IMR-90 (cell line): ENCODE measurements around the gene EGFR. TPM values are rescaled to one million over a fixed set of nuclear protein-coding genes. Genes with fewer than 3 reads are reported as not detected.

ENCODE experiments used
- ATAC-seq: fragments of 200-7000 bp; cut with Tn5 transposase; 2 replicates; pipeline ENCODE4 v1.9.1; 2020; ENCODE audit warnings: low read depth, mild to moderate bottlenecking, moderate library complexity
- BruUV-seq: library from RNA; stranded (reverse); fragments of 400-500 nt; replicated peaks from 2 replicates; lab custom pipeline; 2021; lab: Mats Ljungman, UMichigan
- CTCF ChIA-PET: fragments of 300-600 bp; formaldehyde crosslinking; extraction: SDS; loops from one replicate; lab custom pipeline; 2021; ENCODE audit warnings: antibody characterized with exemption; lab: Yijun Ruan, JAX
- POLR2A ChIA-PET: fragments of 300-600 bp; sonication (Branson Sonifier 250); formaldehyde crosslinking; loops from one replicate; lab custom pipeline; 2022; ENCODE audit warnings: antibody characterized with exemption; ENCODE audit not compliant: unreplicated experiment; lab: Charles Lee
- DNase-seq: peaks from one replicate; pipeline ENCODE4 v3.0.0; 2013
- H2AFZ ChIP-seq: replicated peaks from 2 replicates; pipeline ENCODE3; 2013; ENCODE audit warnings: low read length, mild to moderate bottlenecking; ENCODE audit not compliant: poor library complexity
- H2AK5ac ChIP-seq: 2 replicates; pipeline ENCODE4 v1.6.1; 2013; ENCODE audit warnings: low read depth, low read length, inconsistent platforms
- H2AK9ac ChIP-seq: replicated peaks from 2 replicates; pipeline ENCODE3; 2013; ENCODE audit warnings: mild to moderate bottlenecking, low read depth, low read length, moderate library complexity; ENCODE audit not compliant: poor library complexity
- H2BK120ac ChIP-seq: 2 replicates; pipeline ENCODE4 v1.6.1; 2013; ENCODE audit warnings: low read depth, low read length, inconsistent platforms
- H2BK15ac ChIP-seq: 3 replicates; pipeline ENCODE4 v1.6.1; 2013; ENCODE audit warnings: low read depth, low read length, inconsistent platforms
- H2BK20ac ChIP-seq: 2 replicates; pipeline ENCODE4 v1.6.1; 2013; ENCODE audit warnings: low read depth, mild to moderate bottlenecking, inconsistent platforms, low read length, moderate library complexity
- H2BK5ac ChIP-seq: 2 replicates; pipeline ENCODE4 v1.6.1; 2013; ENCODE audit warnings: mild to moderate bottlenecking, low read depth, low read length, inconsistent platforms; ENCODE audit not compliant: poor library complexity, severe bottlenecking
- H3K14ac ChIP-seq: replicated peaks from 2 replicates; pipeline ENCODE4 v1.6.1; 2013; ENCODE audit warnings: low read depth, low read length, inconsistent platforms
- H3K18ac ChIP-seq: 2 replicates; pipeline ENCODE4 v1.6.1; 2013; ENCODE audit warnings: low read depth, low read length, control low read depth
- H3K23ac ChIP-seq: 2 replicates; pipeline ENCODE4 v1.6.1; 2013; ENCODE audit warnings: low read depth, low read length, inconsistent platforms
- H3K27ac ChIP-seq: 2 replicates; pipeline ENCODE4 v1.5.1; 2013; ENCODE audit warnings: mild to moderate bottlenecking, control low read depth, low read length; ENCODE audit not compliant: insufficient read depth
- H3K27me3 ChIP-seq: 2 replicates; pipeline ENCODE4 v1.6.1; 2013; ENCODE audit warnings: low read length; ENCODE audit not compliant: control insufficient read depth, insufficient read depth
- H3K36me3 ChIP-seq: 2 replicates; pipeline ENCODE4 v1.6.1; 2013; ENCODE audit warnings: low read length, mixed read lengths; ENCODE audit not compliant: control insufficient read depth, insufficient read depth
- H3K4ac ChIP-seq: 2 replicates; pipeline ENCODE4 v1.6.1; 2013; ENCODE audit warnings: low read depth, low read length, inconsistent platforms
- H3K4me1 ChIP-seq: 2 replicates; pipeline ENCODE4 v1.6.1; 2013; ENCODE audit warnings: low read length, mixed read lengths; ENCODE audit not compliant: control insufficient read depth, insufficient read depth
- H3K4me2 ChIP-seq: 2 replicates; pipeline ENCODE4 v1.6.1; 2013; ENCODE audit warnings: low read depth, mild to moderate bottlenecking, control low read depth, low read length, moderate library complexity
- H3K4me3 ChIP-seq: 2 replicates; pipeline ENCODE4 v1.5.1; 2013; ENCODE audit warnings: low read depth, mild to moderate bottlenecking, control low read depth, low read length, moderate library complexity; ENCODE audit not compliant: insufficient read depth
- H3K56ac ChIP-seq: 2 replicates; pipeline ENCODE4 v1.6.1; 2013; ENCODE audit warnings: low read length, inconsistent platforms; ENCODE audit not compliant: insufficient read depth; ENCODE audit errors: extremely low read depth
- H3K79me1 ChIP-seq, 2 experiments: 2 replicates each; pipeline ENCODE4 v1.6.1; 2013; ENCODE audit warnings: low read length in 2 of 2, inconsistent platforms in 1 of 2, low read depth in 1 of 2
- H3K9ac ChIP-seq: 2 replicates; pipeline ENCODE4 v1.6.1; 2013; ENCODE audit warnings: low read depth, low read length, control low read depth
- H3K9me1 ChIP-seq: 2 replicates; pipeline ENCODE4 v1.6.1; 2013; ENCODE audit warnings: low read length, inconsistent platforms; ENCODE audit not compliant: insufficient read depth
- H3K9me3 ChIP-seq: 2 replicates; pipeline ENCODE4 v1.6.1; 2013; ENCODE audit warnings: low read length; ENCODE audit not compliant: control insufficient read depth, insufficient read depth
- H4K20me1 ChIP-seq: 2 replicates; pipeline ENCODE4 v1.6.1; 2013; ENCODE audit warnings: low read length, inconsistent platforms; ENCODE audit not compliant: insufficient read depth
- H4K5ac ChIP-seq: 2 replicates; pipeline ENCODE4 v1.6.1; 2013; ENCODE audit warnings: mild to moderate bottlenecking, low read depth, low read length, control low read depth
- H4K8ac ChIP-seq, 2 experiments: 2 replicates each; pipeline ENCODE4 v1.6.1; 2013; ENCODE audit warnings: low read depth in 2 of 2, low read length in 2 of 2, control low read depth in 1 of 2, inconsistent platforms in 1 of 2
- H4K91ac ChIP-seq: 2 replicates; pipeline ENCODE4 v1.6.1; 2013; ENCODE audit warnings: low read depth, low read length, inconsistent platforms; ENCODE audit not compliant: insufficient read depth
- FOS ChIP-seq: fragments of 150-350 bp; IDR thresholded peaks from 2 replicates; pipeline ENCODE4 v1.6.1; 2016; ENCODE audit warnings: low read depth, low read length
- MXI1 ChIP-seq: IDR thresholded peaks from 2 replicates; pipeline ENCODE4 v1.6.1; 2012; ENCODE audit warnings: low read depth, mild to moderate bottlenecking, low read length, moderate library complexity, borderline replicate concordance
- NFE2L2 ChIP-seq: fragments of 150-350 bp; IDR thresholded peaks from 2 replicates; pipeline ENCODE4 v1.6.1; 2016; ENCODE audit warnings: low read depth, mild to moderate bottlenecking, low read length
- RCOR1 ChIP-seq: IDR thresholded peaks from 2 replicates; pipeline ENCODE4 v1.6.1; 2012; ENCODE audit warnings: mild to moderate bottlenecking, low read length, improper control_type of control experiment; ENCODE audit not compliant: insufficient replicate concordance
- WGBS, 2 experiments: methylation state at CpG; one replicate each; pipeline versions ENCODE4 v1.1.5 to v1.1.7; 2013; ENCODE audit warnings: missing lambda C conversion rate in 2 of 2; ENCODE audit not compliant: insufficient read length in 1 of 2; ENCODE audit errors: extremely low coverage in 2 of 2; 5-methylcytosine and 5-hydroxymethylcytosine counted together
- dilution Hi-C: fragments of 300-500 bp; cut with HindIII; formaldehyde crosslinking; loops from one replicate; pipeline ENCODE4 v1.14.3; 2018; ENCODE audit warnings: low sequenced_read_pairs; ENCODE audit not compliant: unreplicated experiment
- in situ Hi-C: fragments of 300-500 bp; cut with MboI; formaldehyde crosslinking; loops from 3 replicates; pipeline ENCODE4 v1.14.3; 2019; ENCODE audit warnings: low sequenced_read_pairs, inconsistent platforms, mixed read lengths
- intact Hi-C: fragments of 100-400 bp; cut with micrococcal nuclease; formaldehyde crosslinking; loops from 2 replicates; pipeline ENCODE4 v1.10.0; 2022
- polyA plus RNA-seq, 3 experiments: library from polyadenylated mRNA; depleted of rRNA; stranded (reverse); fragments of >200 nt; gene quantifications; 2 replicates each; pipeline ENCODE4 v1.2.3, GENCODE V29; 2012; ENCODE audit warnings: low replicate concordance in 1 of 3
- total RNA-seq: library from RNA; depleted of rRNA; stranded (reverse); fragments of >200 nt; gene quantifications from 2 replicates; pipeline ENCODE4 v1.2.3, GENCODE V29; 2012

Gene EGFR
- total and polyA plus RNA-seq, 2 of the 4 experiments (the other 2 are of a cell fraction), result 36.9 to 60.4 TPM

GRCh38 chr7:55224111-55224510 lies 205.3 kb downstream of the EGFR start:
- H3K18ac ChIP-seq, result no peak overlapping the region
- H4K5ac ChIP-seq, result no peak overlapping the region
- H3K79me1 ChIP-seq, result no peaks in the 10 kb centered on the region
- no peaks in the 10 kb centered on the region for H3K4me1 ChIP-seq
- no peak overlapping the region for H3K27ac ChIP-seq
- POLR2A ChIA-PET, result no interaction called here
- no peaks in the 10 kb centered on the region for H3K36me3 ChIP-seq
- H2BK120ac ChIP-seq, result no peak overlapping the region
- no peak overlapping the region for H2BK15ac ChIP-seq
- H3K56ac ChIP-seq, result no peak overlapping the region
- no peak overlapping the region for H3K4ac ChIP-seq
- H3K27me3 ChIP-seq, result peaks cover 3% of the 10 kb centered on the region; the same call in 1 of the 2 replicates
- no peak overlapping the region for H3K14ac ChIP-seq
- in situ Hi-C loops (no loop called here), intact Hi-C loops (no loop called here), dilution Hi-C loops (no loop called here)
- CTCF ChIA-PET, result no interaction called here
- H3K4me2 ChIP-seq, result no peak overlapping the region
- no peaks in the 10 kb centered on the region for H3K9me3 ChIP-seq
- no CpG with 5 or more reads among the region's 5 CpGs for WGBS, 2 experiments
- H2AK9ac ChIP-seq, result no peak overlapping the region
- BruUV-seq, result no TSS peak
- ATAC-seq (no peak), DNase-seq (no peak)
- H2AFZ ChIP-seq, result no peak overlapping the region
- H3K23ac ChIP-seq, result no peak overlapping the region
- H3K4me3 ChIP-seq, result no peak overlapping the region
- TF ChIP-seq RCOR1, result no peak
- no peak for TF ChIP-seq FOS
- TF ChIP-seq NFE2L2, result no peak
- TF ChIP-seq MXI1, result no peak
- H4K91ac ChIP-seq, result no peak overlapping the region
- no peaks in the 10 kb centered on the region for H4K20me1 ChIP-seq
- no peak overlapping the region for H2AK5ac ChIP-seq
- H3K9me1 ChIP-seq, result no peaks in the 10 kb centered on the region
- H2BK20ac ChIP-seq, result no peak overlapping the region
- H4K8ac ChIP-seq, result no peak overlapping the region
- H2BK5ac ChIP-seq, result no peak overlapping the region
- H3K9ac ChIP-seq, result no peak overlapping the region
